Karpas-422 (cell line): ENCODE results near the gene GPC6. TPM values are rescaled to one million over a fixed set of nuclear protein-coding genes. Genes with fewer than 3 reads are reported as not detected.

Experiments
- DNase-seq: peaks from one replicate; pipeline ENCODE4 v3.0.0-alpha.2; 2015
- H2AFZ ChIP-seq: fragments of 200-600 bp; sonication (generic); 2 replicates; pipeline ENCODE4 v1.6.1; 2014; ENCODE audit warnings: antibody characterized with exemption, low read length, mixed read lengths
- H3K27ac ChIP-seq: fragments of 200-600 bp; sonication (generic); 2 replicates; pipeline ENCODE4 v1.5.1; 2014; ENCODE audit warnings: mild to moderate bottlenecking, low read length, moderate library complexity
- H3K27me3 ChIP-seq: fragments of 200-600 bp; sonication (generic); 2 replicates; pipeline ENCODE4 v1.6.1; 2014; ENCODE audit warnings: low read length, mixed read lengths
- H3K36me3 ChIP-seq: fragments of 200-600 bp; sonication (generic); 2 replicates; pipeline ENCODE4 v1.6.1; 2014; ENCODE audit warnings: low read length, mixed read lengths; ENCODE audit not compliant: insufficient read depth
- H3K4me1 ChIP-seq: fragments of 200-600 bp; sonication (generic); 2 replicates; pipeline ENCODE4 v1.6.1; 2014; ENCODE audit warnings: mild to moderate bottlenecking, low read length, mixed read lengths
- H3K4me2 ChIP-seq: fragments of 200-600 bp; sonication (generic); 2 replicates; pipeline ENCODE4 v1.6.1; 2014; ENCODE audit warnings: low read length, low read depth, mild to moderate bottlenecking; ENCODE audit not compliant: poor library complexity, severe bottlenecking
- H3K4me3 ChIP-seq: fragments of 200-600 bp; sonication (generic); 2 replicates; pipeline ENCODE4 v1.5.1; 2014; ENCODE audit warnings: mild to moderate bottlenecking, antibody characterized with exemption, low read length, mixed read lengths
- H3K79me2 ChIP-seq: fragments of 200-600 bp; sonication (generic); 2 replicates; pipeline ENCODE4 v1.6.1; 2014; ENCODE audit warnings: mild to moderate bottlenecking, low read length, mixed read lengths
- H3K9ac ChIP-seq: fragments of 200-600 bp; sonication (generic); 2 replicates; pipeline ENCODE4 v1.6.0; 2014; ENCODE audit warnings: low read length
- H3K9me2 ChIP-seq: fragments of 200-600 bp; sonication (generic), shearing (Covaris generic); replicated peaks from 2 replicates; pipeline ENCODE4 v1.6.0; 2014; ENCODE audit warnings: mild to moderate bottlenecking, low read length, moderate library complexity; ENCODE audit not compliant: insufficient read depth
- H3K9me3 ChIP-seq: fragments of 300-700, 200-600 bp; sonication (generic); 2 replicates; pipeline ENCODE4 v1.6.1; 2014; ENCODE audit warnings: low read length, mixed read lengths
- H4K20me1 ChIP-seq: fragments of 200-600 bp; sonication (generic); 2 replicates; pipeline ENCODE4 v1.6.1; 2014; ENCODE audit warnings: mild to moderate bottlenecking, antibody characterized with exemption, low read length, low read depth; ENCODE audit not compliant: insufficient read depth
- total RNA-seq: library from RNA; depleted of rRNA; stranded (reverse); fragments of >200 nt; shearing (Covaris generic); gene quantifications from 2 replicates; pipeline ENCODE4 v1.2.3, GENCODE V29; 2014; ENCODE audit warnings: low replicate concordance

Gene GPC6
- total RNA-seq, 1 experiment from 2014 or later, result not detected

DNA sequence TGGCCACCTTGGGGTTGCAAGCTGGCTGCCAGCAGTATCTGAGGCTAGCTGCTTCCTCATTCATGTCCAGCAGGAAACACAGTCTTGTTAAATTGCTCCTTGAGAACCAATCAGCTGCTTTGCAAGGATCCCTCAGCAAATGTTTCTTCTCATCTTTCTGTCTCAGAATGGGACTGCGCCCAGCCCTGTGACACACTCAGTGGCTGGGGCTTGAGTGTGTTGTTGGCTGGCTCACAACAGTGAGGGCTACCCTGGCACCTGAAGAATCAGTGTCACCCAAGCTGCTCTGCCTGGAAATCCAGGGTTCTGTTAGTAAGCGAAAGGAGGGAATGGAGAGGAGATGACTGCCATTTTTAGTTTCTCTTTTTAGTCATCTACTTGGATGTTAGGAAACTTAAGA, 935.7 kb downstream of the GPC6 start:
- H3K4me3 ChIP-seq, result no peak overlapping the region
- no peaks in the 10 kb centered on the region for H3K4me1 ChIP-seq
- no peak overlapping the region for H2AFZ ChIP-seq
- H3K9ac ChIP-seq, result no peak overlapping the region
- no peaks in the 10 kb centered on the region for H3K27me3 ChIP-seq
- no peaks in the 10 kb centered on the region for H3K36me3 ChIP-seq
- no peaks in the 10 kb centered on the region for H3K9me2 ChIP-seq
- H4K20me1 ChIP-seq, result no peaks in the 10 kb centered on the region
- no peak overlapping the region for H3K4me2 ChIP-seq
- H3K9me3 ChIP-seq, result no peaks in the 10 kb centered on the region
- no peaks in the 10 kb centered on the region for H3K79me2 ChIP-seq
- DNase-seq, result no peak
- H3K27ac ChIP-seq, result no peak overlapping the region

- no peak overlapping the region for H3K27ac ChIP-seq
- no peak overlapping the region for H3K4me3 ChIP-seq
- no peak overlapping the region for H2AFZ ChIP-seq
- no peak overlapping the region for H3K9ac ChIP-seq
- no peaks in the 10 kb centered on the region for H3K79me2 ChIP-seq
- no peaks in the 10 kb centered on the region for H3K27me3 ChIP-seq
- H3K36me3 ChIP-seq, result no peaks in the 10 kb centered on the region
- no peak for DNase-seq
- H3K9me3 ChIP-seq, result no peaks in the 10 kb centered on the region
- no peaks in the 10 kb centered on the region for H4K20me1 ChIP-seq
- no peaks in the 10 kb centered on the region for H3K9me2 ChIP-seq
- H3K4me1 ChIP-seq, result no peaks in the 10 kb centered on the region
- H3K4me2 ChIP-seq, result no peak overlapping the region
These were observed 936.9 kb downstream of the GPC6 start for GRCh38 chr13:94163535-94163934.

DNA sequence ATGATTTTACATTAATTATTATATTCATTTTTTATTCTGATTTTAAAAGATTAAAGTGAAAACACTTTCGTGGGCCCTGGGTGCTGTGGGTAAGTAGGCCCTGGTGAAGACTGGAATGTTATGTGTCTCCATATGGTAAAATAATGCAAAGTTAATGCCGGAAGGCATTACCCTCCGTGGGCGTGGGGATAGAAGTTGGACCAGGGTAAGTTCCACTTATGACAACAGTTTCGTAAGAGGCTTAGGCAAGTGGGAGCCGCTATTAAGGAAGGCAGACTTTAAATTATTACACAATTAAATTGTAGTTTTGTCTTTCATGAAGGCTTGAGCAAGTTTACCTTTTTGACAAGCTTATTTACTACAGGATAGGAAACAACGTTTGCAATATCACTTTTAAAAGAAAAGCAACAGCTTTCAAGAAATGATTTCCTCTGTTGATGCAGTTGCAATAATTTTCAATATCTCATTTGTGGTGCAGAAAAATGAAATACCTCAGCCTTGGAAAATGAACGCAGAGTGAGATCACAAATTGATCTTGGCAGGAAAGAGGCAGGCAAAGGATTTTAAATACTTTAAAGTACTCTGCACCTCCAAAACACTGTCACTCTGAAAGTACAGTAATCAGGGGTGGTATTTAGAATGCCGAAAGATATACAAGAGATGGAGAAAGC, 942.3 kb downstream of the GPC6 start:
- H3K9me2 ChIP-seq, result no peaks in the 10 kb centered on the region
- H3K4me2 ChIP-seq, result no peak overlapping the region
- H4K20me1 ChIP-seq, result no peaks in the 10 kb centered on the region
- no peak overlapping the region for H3K4me3 ChIP-seq
- no peak for DNase-seq
- no peak overlapping the region for H3K9ac ChIP-seq
- H3K36me3 ChIP-seq, result no peaks in the 10 kb centered on the region
- no peak overlapping the region for H3K27ac ChIP-seq
- H3K27me3 ChIP-seq, result no peaks in the 10 kb centered on the region
- H3K79me2 ChIP-seq, result no peaks in the 10 kb centered on the region
- no peaks in the 10 kb centered on the region for H3K9me3 ChIP-seq
- H2AFZ ChIP-seq, result no peak overlapping the region
- no peaks in the 10 kb centered on the region for H3K4me1 ChIP-seq

DNA sequence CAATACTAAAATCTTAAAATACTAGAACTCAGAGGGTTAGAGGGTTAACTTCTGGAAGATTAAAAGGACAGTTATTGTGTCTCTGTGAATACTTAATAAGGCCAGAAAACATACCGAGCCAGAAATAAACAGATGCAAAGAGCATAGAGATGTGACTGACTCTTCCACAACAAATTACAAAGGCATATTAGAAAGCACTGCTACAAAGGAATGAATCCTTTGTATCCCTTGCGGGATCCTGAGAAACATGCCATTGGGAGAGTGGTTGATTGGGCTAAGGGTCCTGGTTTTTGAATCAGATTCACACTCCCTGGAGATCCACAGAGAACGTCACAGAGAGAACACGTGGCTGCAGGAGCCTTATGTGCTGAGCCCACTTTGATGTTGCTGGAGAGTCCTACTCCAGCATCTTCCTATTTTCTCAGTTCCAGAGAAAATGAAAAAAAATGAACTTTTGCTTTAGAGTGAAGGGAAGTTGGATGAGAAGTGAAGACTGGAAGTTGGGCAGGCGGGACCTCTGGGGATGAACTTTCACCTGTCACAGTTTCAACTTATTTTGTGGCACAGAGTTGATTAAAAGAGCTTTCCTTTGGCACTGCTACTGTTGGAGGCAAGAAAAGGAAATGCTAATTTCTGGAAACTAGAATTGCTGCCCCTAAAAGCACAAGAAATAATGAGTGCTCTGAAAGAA, 943.0 kb downstream of the GPC6 start:
- Histone ChIP-seq H2AFZ (no peak overlapping the region), H3K4me3 (no peak overlapping the region), H3K9me3 (no peaks in the 10 kb centered on the region), H3K27me3 (no peaks in the 10 kb centered on the region), H3K27ac (no peak overlapping the region), H3K9me2 (no peaks in the 10 kb centered on the region), H3K4me1 (no peaks in the 10 kb centered on the region), H3K9ac (no peak overlapping the region), H3K36me3 (no peaks in the 10 kb centered on the region), H4K20me1 (no peaks in the 10 kb centered on the region), H3K4me2 (no peak overlapping the region), H3K79me2 (no peaks in the 10 kb centered on the region)
- no peak for DNase-seq

- H3K36me3 ChIP-seq, result no peaks in the 10 kb centered on the region
- H3K27me3 ChIP-seq, result no peaks in the 10 kb centered on the region
- H3K27ac ChIP-seq, result no peak overlapping the region
- no peak overlapping the region for H3K4me2 ChIP-seq
- H3K9me3 ChIP-seq, result no peaks in the 10 kb centered on the region
- no peak overlapping the region for H2AFZ ChIP-seq
- no peaks in the 10 kb centered on the region for H3K79me2 ChIP-seq
- H3K4me3 ChIP-seq, result no peak overlapping the region
- H3K9ac ChIP-seq, result no peak overlapping the region
- no peaks in the 10 kb centered on the region for H3K4me1 ChIP-seq
- no peak for DNase-seq
- H4K20me1 ChIP-seq, result no peaks in the 10 kb centered on the region
- H3K9me2 ChIP-seq, result no peaks in the 10 kb centered on the region
These were observed 943.6 kb downstream of the GPC6 start for GRCh38 chr13:94170145-94170571.

- Histone ChIP-seq H3K4me2 (no peak overlapping the region), H4K20me1 (no peaks in the 10 kb centered on the region), H2AFZ (no peak overlapping the region), H3K4me3 (no peak overlapping the region), H3K9me2 (no peaks in the 10 kb centered on the region), H3K36me3 (no peaks in the 10 kb centered on the region), H3K79me2 (no peaks in the 10 kb centered on the region), H3K9ac (no peak overlapping the region), H3K27ac (no peak overlapping the region), H3K27me3 (no peaks in the 10 kb centered on the region), H3K9me3 (no peaks in the 10 kb centered on the region; the same call in 1 of the 2 replicates), H3K4me1 (no peaks in the 10 kb centered on the region)
- no peak for DNase-seq
These were observed 945.8 kb downstream of the GPC6 start for GRCh38 chr13:94172416-94172815.

- Histone ChIP-seq H3K4me1 (no peaks in the 10 kb centered on the region), H3K9me3 (no peaks in the 10 kb centered on the region; the same call in 1 of the 2 replicates), H3K27me3 (no peaks in the 10 kb centered on the region), H3K9ac (no peak overlapping the region), H3K79me2 (no peaks in the 10 kb centered on the region), H3K36me3 (no peaks in the 10 kb centered on the region), H4K20me1 (no peaks in the 10 kb centered on the region), H2AFZ (no peak overlapping the region), H3K4me2 (no peak overlapping the region), H3K27ac (no peak overlapping the region), H3K4me3 (no peak overlapping the region), H3K9me2 (no peaks in the 10 kb centered on the region)
- DNase-seq, result no peak
These were observed 946.8 kb downstream of the GPC6 start for GRCh38 chr13:94173312-94173854.

GRCh38 chr13:94174009-94174408, 947.4 kb downstream of the GPC6 start:
- no peak overlapping the region for H2AFZ ChIP-seq
- H3K9ac ChIP-seq, result no peak overlapping the region
- no peak for DNase-seq
- no peaks in the 10 kb centered on the region; the same call in 1 of the 2 replicates for H3K9me3 ChIP-seq
- H3K36me3 ChIP-seq, result no peaks in the 10 kb centered on the region
- H3K4me1 ChIP-seq, result no peaks in the 10 kb centered on the region
- H3K4me2 ChIP-seq, result no peak overlapping the region
- no peaks in the 10 kb centered on the region for H3K9me2 ChIP-seq
- no peaks in the 10 kb centered on the region for H4K20me1 ChIP-seq
- no peak overlapping the region for H3K27ac ChIP-seq
- no peaks in the 10 kb centered on the region for H3K27me3 ChIP-seq
- H3K4me3 ChIP-seq, result no peak overlapping the region
- no peaks in the 10 kb centered on the region for H3K79me2 ChIP-seq
